ENCODE results near the gene ME3.

The ME3 gene

DNA sequence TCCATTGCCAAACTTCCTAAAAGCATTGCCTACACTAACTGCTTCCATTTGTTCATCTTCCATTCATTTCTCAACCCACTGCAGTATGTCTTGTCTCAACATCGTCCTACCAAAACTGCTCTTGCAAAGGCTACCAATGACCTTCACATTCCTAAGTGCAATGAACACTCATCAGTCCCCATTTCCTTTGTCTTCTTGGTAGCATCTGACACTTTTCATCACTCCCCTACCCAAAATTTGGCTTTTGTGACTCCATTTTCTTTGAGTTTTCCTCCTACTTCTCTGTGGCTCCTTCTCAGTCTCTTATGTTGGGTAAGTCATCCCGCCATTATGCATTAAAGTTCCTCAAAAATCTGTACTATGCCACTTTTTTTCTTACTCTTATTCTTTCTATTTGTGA lies 162.3 kb downstream of the ME3 start:
- DNase-seq: no peak

- no peak for DNase-seq
Observed at GRCh38 chr11:86509588-86509974, 162.8 kb downstream of the ME3 start.

DNA sequence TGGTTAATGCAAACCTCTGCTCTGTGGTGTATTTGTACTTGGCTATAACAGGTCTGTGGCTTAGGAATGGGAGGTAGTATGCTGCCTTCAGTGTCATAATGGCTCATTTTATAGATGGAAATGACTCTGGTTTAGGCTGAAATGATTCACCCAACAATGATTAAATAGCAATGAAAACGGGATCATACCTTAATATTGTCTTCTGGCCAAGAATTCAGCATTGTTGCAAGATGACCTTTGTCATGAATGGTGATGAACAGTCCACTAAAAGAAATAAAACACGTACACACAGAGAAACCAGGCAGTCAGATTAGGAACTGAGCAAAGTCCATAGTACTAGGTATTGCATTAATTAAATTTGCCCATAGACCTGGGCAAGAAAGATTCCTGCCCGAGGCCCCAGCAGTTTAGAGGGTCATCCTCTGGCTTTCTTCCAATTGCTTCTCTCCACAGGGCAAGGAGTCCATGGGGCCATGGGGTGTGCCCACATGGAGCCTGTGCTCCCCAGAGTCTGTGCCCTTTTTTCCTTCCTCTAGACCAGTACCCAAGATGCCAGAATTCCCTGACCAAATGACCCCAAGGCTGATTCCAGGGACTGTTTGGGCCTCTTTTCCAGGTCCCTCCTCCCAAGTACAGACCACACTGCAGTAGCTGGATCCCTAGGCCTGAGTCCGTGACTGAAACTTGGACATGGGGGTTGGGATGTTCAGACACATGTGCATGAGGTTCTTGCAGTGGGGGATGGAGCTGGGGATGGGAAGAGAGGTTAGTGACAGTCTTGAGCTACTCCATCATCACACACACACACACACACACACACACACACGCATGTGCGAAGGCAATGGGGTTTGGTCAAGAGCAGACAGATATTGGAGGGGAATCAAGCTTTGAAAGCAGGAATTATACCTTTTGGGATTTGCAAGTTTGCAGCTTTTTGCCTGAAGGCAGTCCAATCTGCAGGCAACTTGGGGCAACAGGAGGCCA lies 163.5 kb downstream of the ME3 start:
- DNase-seq: no peak

GRCh38 chr11:86507249-86507845 lies 165.1 kb downstream of the ME3 start:
- no peak for DNase-seq

DNA sequence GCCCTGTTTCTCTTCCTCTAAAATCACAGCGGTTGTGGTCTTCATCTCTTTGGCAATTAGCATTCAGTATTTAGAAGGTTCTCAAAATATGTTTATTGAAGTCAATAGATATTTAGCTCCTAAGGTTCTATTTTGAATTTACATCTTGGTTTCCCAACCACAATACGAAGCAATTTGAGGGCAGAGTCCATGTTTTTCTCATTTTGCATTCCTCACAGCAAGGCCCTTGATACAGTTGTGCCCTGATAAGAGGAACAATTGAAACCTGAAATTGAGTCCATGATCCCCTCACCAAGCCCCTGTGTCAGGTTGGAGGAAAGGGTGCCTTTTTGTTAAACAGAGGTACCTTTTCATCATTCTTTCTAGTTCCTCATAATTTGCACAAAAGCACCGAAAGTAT lies 166.2 kb downstream of the ME3 start:
- no peak for DNase-seq

GRCh38 chr11:86503131-86503530 lies 169.3 kb downstream of the ME3 start:
- no peak for DNase-seq

- no peak for DNase-seq
Observed at GRCh38 chr11:86502137-86502642, 170.2 kb downstream of the ME3 start.

GRCh38 chr11:86500500-86501140 lies 171.8 kb downstream of the ME3 start:
- DNase-seq: peak; percentile 68

DNA sequence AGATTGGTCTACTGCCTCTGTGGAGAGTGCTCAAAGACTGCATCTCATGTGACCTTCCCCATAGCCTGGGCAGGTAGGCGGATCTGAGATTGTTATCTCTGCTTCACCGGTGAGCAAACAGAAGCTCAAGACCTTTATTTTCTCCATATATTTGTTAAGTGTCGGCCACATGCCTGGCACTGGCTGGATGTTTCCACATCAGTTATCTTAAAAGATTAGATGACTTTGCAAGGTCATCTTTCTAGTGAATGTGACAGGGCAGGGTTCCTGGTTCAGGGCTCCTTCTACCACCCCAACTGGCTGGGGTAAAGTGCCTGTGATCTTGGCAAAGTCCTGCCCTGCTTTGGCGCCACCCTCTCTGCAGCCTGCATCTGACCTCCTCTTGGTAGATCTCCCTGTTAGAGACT lies 172.7 kb downstream of the ME3 start:
- DNase-seq: peak; percentile 43

DNA sequence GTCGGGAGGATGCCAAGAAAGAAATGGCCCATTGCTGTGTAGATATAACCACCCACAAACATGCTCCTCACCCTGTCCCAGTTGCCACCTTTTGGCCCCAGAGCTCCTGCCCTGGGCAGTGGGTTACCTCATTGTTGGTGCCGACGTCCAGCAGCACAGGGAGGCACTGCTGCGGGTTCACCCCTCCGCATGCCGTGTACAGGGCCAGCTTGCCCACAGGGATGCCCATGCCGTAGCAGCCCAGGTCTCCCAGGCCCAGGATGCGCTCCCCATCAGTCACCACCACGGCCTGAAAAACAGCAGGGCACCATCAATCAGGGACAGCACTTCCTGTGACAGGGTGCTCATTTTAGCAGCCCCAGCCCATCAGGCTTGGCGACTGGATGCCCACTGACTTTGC lies 174.6 kb downstream of the ME3 start:
- no peak for DNase-seq

GRCh38 chr11:86497310-86497709 lies 175.1 kb downstream of the ME3 start:
- DNase-seq: no peak

GRCh38 chr11:86495351-86495750 lies 177.1 kb downstream of the ME3 start:
- DNase-seq: no peak

- DNase-seq: no peak
Observed at GRCh38 chr11:86492370-86493010, 179.9 kb downstream of the ME3 start.

- no peak for DNase-seq
Observed at GRCh38 chr11:86491027-86491426, 181.4 kb downstream of the ME3 start.

DNA sequence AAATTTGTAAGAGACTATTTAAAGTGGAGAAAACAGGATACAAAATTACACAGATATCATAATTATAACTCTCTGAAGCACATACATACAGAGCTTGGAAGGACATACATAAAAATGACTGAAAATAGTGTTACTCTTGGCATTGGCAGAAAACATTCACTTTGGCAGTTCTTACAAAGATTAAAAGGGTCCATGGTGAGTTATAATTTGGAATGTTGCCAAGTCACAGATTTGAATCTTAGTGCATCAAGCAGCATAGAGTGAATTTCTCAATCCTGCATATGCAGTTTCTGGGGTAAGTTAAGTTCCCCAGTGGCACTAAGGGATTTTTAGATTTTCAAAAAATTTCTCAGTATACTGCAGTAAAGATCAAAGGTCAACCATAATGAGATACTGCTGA lies 181.8 kb downstream of the ME3 start:
- no peak for DNase-seq

DNA sequence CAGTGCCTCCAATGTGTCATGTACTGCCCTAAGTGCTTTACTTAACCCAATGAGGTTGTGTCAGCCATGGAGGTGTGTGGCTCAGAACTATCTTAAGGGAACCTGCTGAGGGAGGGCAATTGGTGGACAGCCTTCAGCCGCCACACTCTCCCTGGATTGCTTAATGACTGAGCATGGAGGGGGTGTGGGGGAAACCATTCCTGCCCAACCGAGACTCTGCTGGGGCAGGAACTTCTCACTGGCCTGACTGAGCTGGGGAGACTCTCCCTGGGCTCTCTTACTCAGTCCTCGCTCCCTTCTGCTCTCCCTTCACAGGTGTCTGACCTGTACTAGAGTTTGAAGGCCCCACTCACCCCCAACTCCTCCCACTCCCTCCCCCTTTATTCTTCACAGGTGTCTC lies 183.0 kb downstream of the ME3 start:
- no peak for DNase-seq

DNA sequence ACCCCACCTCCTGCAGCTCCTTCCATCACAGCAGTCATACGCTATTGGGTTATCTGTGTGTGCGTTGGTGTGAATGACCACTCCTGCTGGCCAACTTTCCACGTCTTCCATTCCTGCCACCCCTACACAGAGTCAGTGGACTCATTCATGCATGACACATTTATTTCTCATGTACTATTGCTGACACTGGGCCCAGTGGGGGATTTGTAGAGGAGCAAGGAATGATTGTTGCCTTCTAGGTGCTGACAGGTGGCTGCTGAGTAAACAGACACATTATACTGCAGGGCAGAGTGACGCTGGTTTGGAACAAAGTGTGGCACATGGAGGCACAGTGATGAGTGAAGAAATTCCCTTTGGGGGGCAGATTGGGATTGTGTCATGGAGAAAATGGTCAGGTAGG lies 183.9 kb downstream of the ME3 start:
- no peak for DNase-seq

- no peak for DNase-seq
Observed at GRCh38 chr11:86487671-86488070, 184.7 kb downstream of the ME3 start.

DNA sequence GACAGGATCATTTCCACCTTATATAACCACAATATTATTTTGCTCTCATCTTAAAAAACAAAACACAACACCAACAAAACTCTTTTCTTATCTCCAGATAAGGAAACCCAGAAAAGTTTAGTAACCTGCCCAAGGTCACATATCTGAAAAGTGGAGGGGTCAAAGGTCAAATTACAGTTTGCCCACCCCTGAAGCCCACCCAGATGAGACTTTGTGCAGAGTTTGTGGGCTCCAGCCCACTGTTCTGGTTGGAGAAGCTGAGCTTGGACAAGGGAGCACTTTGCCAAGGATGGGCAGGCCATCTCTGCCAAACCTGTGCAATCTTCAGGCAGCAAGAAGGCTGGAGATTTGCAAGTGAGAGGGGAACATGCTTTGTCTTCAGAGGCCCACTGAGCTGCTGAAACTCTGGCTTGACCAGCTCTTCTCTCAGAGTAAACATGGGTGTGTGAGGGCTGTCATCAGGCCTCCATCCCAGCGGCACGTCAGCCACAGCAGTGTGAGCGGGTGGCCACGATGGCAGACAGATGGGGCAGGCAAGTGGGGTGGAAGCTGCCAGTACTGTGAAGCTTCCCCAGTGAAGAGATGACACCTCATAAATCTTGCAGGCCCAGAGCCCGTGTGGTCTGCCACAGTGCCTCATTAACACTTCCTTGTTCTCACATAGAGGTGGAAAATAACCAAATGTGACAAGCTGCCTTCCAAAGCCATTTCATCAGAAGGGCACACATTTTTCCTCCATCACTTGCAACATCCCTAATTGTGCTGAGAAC lies 186.0 kb downstream of the ME3 start:
- no peak for DNase-seq

GRCh38 chr11:86484795-86485166 lies 187.6 kb downstream of the ME3 start:
- DNase-seq: no peak

DNA sequence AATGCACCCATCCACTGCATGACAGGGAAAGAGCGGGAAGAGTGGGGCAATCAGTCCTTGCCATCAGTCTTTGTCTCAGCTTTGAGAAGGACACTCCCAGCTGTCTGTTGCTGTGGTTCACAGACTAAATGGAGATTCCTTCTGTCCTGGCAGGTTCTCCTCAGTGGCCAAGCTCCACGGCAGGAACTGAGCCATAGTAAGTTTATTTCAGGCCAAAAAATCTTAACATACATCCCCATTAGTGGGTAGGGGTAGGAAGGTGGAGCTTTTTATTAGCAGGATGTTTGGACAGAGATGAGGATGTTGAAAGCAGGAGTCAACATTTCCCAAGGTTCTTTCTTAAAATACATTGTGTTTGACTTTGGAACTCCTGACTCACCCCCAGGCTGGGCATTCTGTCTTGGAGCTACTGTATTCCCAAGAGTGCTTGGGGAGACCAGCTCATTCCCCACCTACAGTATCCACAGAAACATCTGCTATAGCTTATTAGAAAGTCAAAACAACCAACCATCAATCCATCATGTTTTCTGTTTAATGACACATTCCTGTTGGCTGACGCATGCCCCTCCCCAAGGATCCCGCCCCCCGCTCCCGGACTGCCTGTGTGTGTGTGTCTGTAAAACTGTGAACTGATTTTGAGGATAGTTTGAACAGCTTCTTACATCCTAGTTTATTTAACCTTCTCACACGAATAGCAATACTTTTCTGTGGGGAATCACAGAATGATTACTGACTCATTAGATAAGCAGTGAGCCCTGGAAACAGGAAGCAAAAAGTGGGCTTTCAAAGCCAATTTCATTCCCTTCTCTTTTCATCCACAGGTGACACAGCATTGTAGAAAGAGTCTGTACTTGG lies 188.2 kb downstream of the ME3 start:
- no peak for DNase-seq

DNA sequence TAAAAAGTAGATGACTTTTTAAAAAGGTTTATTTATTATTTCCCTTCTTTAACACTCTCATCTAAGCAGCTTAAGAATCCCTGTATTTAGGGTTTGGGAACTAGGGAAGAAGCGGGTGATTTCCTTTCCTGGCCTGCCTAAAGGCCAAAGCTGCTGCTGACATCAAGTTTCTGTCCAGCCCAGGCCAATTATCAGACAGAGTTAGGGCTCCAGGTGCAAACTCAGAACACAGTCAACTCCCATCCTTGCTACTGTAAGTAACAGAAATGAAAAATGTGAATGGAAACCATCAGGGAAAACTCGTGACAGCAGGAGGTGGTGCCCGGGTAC lies 188.8 kb downstream of the ME3 start:
- DNase-seq: no peak

All from hematopoietic multipotent progenitor cell treated with erythropoietin and hydrocortisone succinate and interleukin-3 and kit ligand, for 8 days (in vitro differentiated cells).